IMR-90 (cell line): ENCODE data around the gene SINHCAF. TPM values are rescaled to one million over a fixed set of nuclear protein-coding genes. Genes with fewer than 3 reads are reported as not detected.

ENCODE experiments used
- ATAC-seq: fragments of 200-7000 bp; cut with Tn5 transposase; 2 replicates; pipeline ENCODE4 v1.9.1; 2020; ENCODE audit warnings: low read depth, mild to moderate bottlenecking, moderate library complexity
- BruUV-seq: library from RNA; stranded (reverse); fragments of 400-500 nt; replicated peaks from 2 replicates; lab custom pipeline; 2021; lab: Mats Ljungman, UMichigan
- CTCF ChIA-PET: fragments of 300-600 bp; formaldehyde crosslinking; extraction: SDS; loops from one replicate; lab custom pipeline; 2021; ENCODE audit warnings: antibody characterized with exemption; lab: Yijun Ruan, JAX
- POLR2A ChIA-PET: fragments of 300-600 bp; sonication (Branson Sonifier 250); formaldehyde crosslinking; loops from one replicate; lab custom pipeline; 2022; ENCODE audit warnings: antibody characterized with exemption; ENCODE audit not compliant: unreplicated experiment; lab: Charles Lee
- DNase-seq: peaks from one replicate; pipeline ENCODE4 v3.0.0; 2013
- H2AFZ ChIP-seq: replicated peaks from 2 replicates; pipeline ENCODE3; 2013; ENCODE audit warnings: low read length, mild to moderate bottlenecking; ENCODE audit not compliant: poor library complexity
- H2AK5ac ChIP-seq: 2 replicates; pipeline ENCODE4 v1.6.1; 2013; ENCODE audit warnings: low read depth, low read length, inconsistent platforms
- H2AK9ac ChIP-seq: replicated peaks from 2 replicates; pipeline ENCODE3; 2013; ENCODE audit warnings: mild to moderate bottlenecking, low read depth, low read length, moderate library complexity; ENCODE audit not compliant: poor library complexity
- H2BK120ac ChIP-seq: 2 replicates; pipeline ENCODE4 v1.6.1; 2013; ENCODE audit warnings: low read depth, low read length, inconsistent platforms
- H2BK15ac ChIP-seq: 3 replicates; pipeline ENCODE4 v1.6.1; 2013; ENCODE audit warnings: low read depth, low read length, inconsistent platforms
- H2BK20ac ChIP-seq: 2 replicates; pipeline ENCODE4 v1.6.1; 2013; ENCODE audit warnings: low read depth, mild to moderate bottlenecking, inconsistent platforms, low read length, moderate library complexity
- H2BK5ac ChIP-seq: 2 replicates; pipeline ENCODE4 v1.6.1; 2013; ENCODE audit warnings: mild to moderate bottlenecking, low read depth, low read length, inconsistent platforms; ENCODE audit not compliant: poor library complexity, severe bottlenecking
- H3K14ac ChIP-seq: replicated peaks from 2 replicates; pipeline ENCODE4 v1.6.1; 2013; ENCODE audit warnings: low read depth, low read length, inconsistent platforms
- H3K18ac ChIP-seq: 2 replicates; pipeline ENCODE4 v1.6.1; 2013; ENCODE audit warnings: low read depth, low read length, control low read depth
- H3K23ac ChIP-seq: 2 replicates; pipeline ENCODE4 v1.6.1; 2013; ENCODE audit warnings: low read depth, low read length, inconsistent platforms
- H3K27ac ChIP-seq: 2 replicates; pipeline ENCODE4 v1.5.1; 2013; ENCODE audit warnings: mild to moderate bottlenecking, control low read depth, low read length; ENCODE audit not compliant: insufficient read depth
- H3K27me3 ChIP-seq: 2 replicates; pipeline ENCODE4 v1.6.1; 2013; ENCODE audit warnings: low read length; ENCODE audit not compliant: control insufficient read depth, insufficient read depth
- H3K36me3 ChIP-seq: 2 replicates; pipeline ENCODE4 v1.6.1; 2013; ENCODE audit warnings: low read length, mixed read lengths; ENCODE audit not compliant: control insufficient read depth, insufficient read depth
- H3K4ac ChIP-seq: 2 replicates; pipeline ENCODE4 v1.6.1; 2013; ENCODE audit warnings: low read depth, low read length, inconsistent platforms
- H3K4me1 ChIP-seq: 2 replicates; pipeline ENCODE4 v1.6.1; 2013; ENCODE audit warnings: low read length, mixed read lengths; ENCODE audit not compliant: control insufficient read depth, insufficient read depth
- H3K4me2 ChIP-seq: 2 replicates; pipeline ENCODE4 v1.6.1; 2013; ENCODE audit warnings: low read depth, mild to moderate bottlenecking, control low read depth, low read length, moderate library complexity
- H3K4me3 ChIP-seq: 2 replicates; pipeline ENCODE4 v1.5.1; 2013; ENCODE audit warnings: low read depth, mild to moderate bottlenecking, control low read depth, low read length, moderate library complexity; ENCODE audit not compliant: insufficient read depth
- H3K56ac ChIP-seq: 2 replicates; pipeline ENCODE4 v1.6.1; 2013; ENCODE audit warnings: low read length, inconsistent platforms; ENCODE audit not compliant: insufficient read depth; ENCODE audit errors: extremely low read depth
- H3K79me1 ChIP-seq, 2 experiments: 2 replicates each; pipeline ENCODE4 v1.6.1; 2013; ENCODE audit warnings: low read length in 2 of 2, inconsistent platforms in 1 of 2, low read depth in 1 of 2
- H3K9ac ChIP-seq: 2 replicates; pipeline ENCODE4 v1.6.1; 2013; ENCODE audit warnings: low read depth, low read length, control low read depth
- H3K9me1 ChIP-seq: 2 replicates; pipeline ENCODE4 v1.6.1; 2013; ENCODE audit warnings: low read length, inconsistent platforms; ENCODE audit not compliant: insufficient read depth
- H3K9me3 ChIP-seq: 2 replicates; pipeline ENCODE4 v1.6.1; 2013; ENCODE audit warnings: low read length; ENCODE audit not compliant: control insufficient read depth, insufficient read depth
- H4K20me1 ChIP-seq: 2 replicates; pipeline ENCODE4 v1.6.1; 2013; ENCODE audit warnings: low read length, inconsistent platforms; ENCODE audit not compliant: insufficient read depth
- H4K5ac ChIP-seq: 2 replicates; pipeline ENCODE4 v1.6.1; 2013; ENCODE audit warnings: mild to moderate bottlenecking, low read depth, low read length, control low read depth
- H4K8ac ChIP-seq, 2 experiments: 2 replicates each; pipeline ENCODE4 v1.6.1; 2013; ENCODE audit warnings: low read depth in 2 of 2, low read length in 2 of 2, control low read depth in 1 of 2, inconsistent platforms in 1 of 2
- H4K91ac ChIP-seq: 2 replicates; pipeline ENCODE4 v1.6.1; 2013; ENCODE audit warnings: low read depth, low read length, inconsistent platforms; ENCODE audit not compliant: insufficient read depth
- BHLHE40 ChIP-seq: fragments of 150-350 bp; IDR thresholded peaks from 2 replicates; pipeline ENCODE4 v1.6.1; 2016; ENCODE audit warnings: mild to moderate bottlenecking, low read depth, low read length
- CEBPB ChIP-seq: IDR thresholded peaks from 2 replicates; pipeline ENCODE4 v1.6.1; 2012; ENCODE audit warnings: low read depth, low read length, improper control_type of control experiment
- CHD1 ChIP-seq: IDR thresholded peaks from 2 replicates; pipeline ENCODE4 v1.6.1; 2012; ENCODE audit warnings: low read depth, low read length, improper control_type of control experiment
- FOS ChIP-seq: fragments of 150-350 bp; IDR thresholded peaks from 2 replicates; pipeline ENCODE4 v1.6.1; 2016; ENCODE audit warnings: low read depth, low read length
- RFX5 ChIP-seq: IDR thresholded peaks from 2 replicates; pipeline ENCODE4 v1.8.0; 2012; ENCODE audit warnings: low read depth, mild to moderate bottlenecking, low read length, moderate library complexity
- USF2 ChIP-seq: fragments of 150-350 bp; IDR thresholded peaks from 2 replicates; pipeline ENCODE4 v1.6.1; 2017; ENCODE audit warnings: mild to moderate bottlenecking, antibody characterized with exemption, low read length, low read depth
- WGBS, 2 experiments: methylation state at CpG; one replicate each; pipeline versions ENCODE4 v1.1.5 to v1.1.7; 2013; ENCODE audit warnings: missing lambda C conversion rate in 2 of 2; ENCODE audit not compliant: insufficient read length in 1 of 2; ENCODE audit errors: extremely low coverage in 2 of 2; 5-methylcytosine and 5-hydroxymethylcytosine counted together
- dilution Hi-C: fragments of 300-500 bp; cut with HindIII; formaldehyde crosslinking; loops from one replicate; pipeline ENCODE4 v1.14.3; 2018; ENCODE audit warnings: low sequenced_read_pairs; ENCODE audit not compliant: unreplicated experiment
- in situ Hi-C: fragments of 300-500 bp; cut with MboI; formaldehyde crosslinking; loops from 3 replicates; pipeline ENCODE4 v1.14.3; 2019; ENCODE audit warnings: low sequenced_read_pairs, inconsistent platforms, mixed read lengths
- intact Hi-C: fragments of 100-400 bp; cut with micrococcal nuclease; formaldehyde crosslinking; loops from 2 replicates; pipeline ENCODE4 v1.10.0; 2022
- polyA plus RNA-seq, 3 experiments: library from polyadenylated mRNA; depleted of rRNA; stranded (reverse); fragments of >200 nt; gene quantifications; 2 replicates each; pipeline ENCODE4 v1.2.3, GENCODE V29; 2012; ENCODE audit warnings: low replicate concordance in 1 of 3
- total RNA-seq: library from RNA; depleted of rRNA; stranded (reverse); fragments of >200 nt; gene quantifications from 2 replicates; pipeline ENCODE4 v1.2.3, GENCODE V29; 2012
- TF ChIP-seq, protein P1 (sequence below): conservative IDR thresholded peaks from 2 replicates; pipeline ENCODE4 v1.5.1; 2012; ENCODE audit warnings: mild to moderate bottlenecking, low read depth, low read length, improper control_type of control experiment

SINHCAF gene
- total and polyA plus RNA-seq, 2 of the 4 experiments (the other 2 are of a cell fraction), result 21.6 to 30.8 TPM

DNA sequence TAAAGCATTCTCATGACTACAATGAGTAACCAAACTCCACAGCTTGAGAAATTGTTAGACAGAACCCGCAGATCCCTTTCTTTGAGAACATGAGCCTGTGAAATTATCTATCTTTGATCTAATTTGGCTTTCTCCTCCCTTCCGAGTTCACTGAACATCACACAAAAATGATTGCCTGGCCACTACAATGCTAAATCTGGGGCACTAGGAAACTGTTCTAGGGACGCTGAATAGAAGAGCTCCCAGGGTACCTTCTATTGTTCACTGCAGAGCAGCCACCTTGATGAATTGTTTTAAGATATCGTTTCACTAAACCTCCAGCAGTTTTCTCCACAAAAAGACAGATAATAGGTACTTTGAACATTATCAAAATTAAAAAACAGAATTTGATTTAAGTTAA, 47.5 kb downstream of the SINHCAF start:
- Histone ChIP-seq H2BK15ac (no peak overlapping the region), H2BK120ac (no peak overlapping the region), H3K27me3 (no peaks in the 10 kb centered on the region), H3K23ac (no peak overlapping the region), H3K36me3 (peaks cover 4% of the 10 kb centered on the region; the same call in 1 of the 2 replicates), H3K9ac (no peak overlapping the region), H3K79me1 (no peaks in the 10 kb centered on the region), H3K4me3 (no peak overlapping the region), H2AFZ (no peak overlapping the region), H3K4me2 (no peak overlapping the region), H2AK5ac (no peak overlapping the region), H4K8ac (no peak overlapping the region), H4K20me1 (no peaks in the 10 kb centered on the region), H2BK5ac (no peak overlapping the region), H3K18ac (no peak overlapping the region), H3K14ac (no peak overlapping the region), H2AK9ac (no peak overlapping the region), H3K56ac (no peak overlapping the region), H3K9me1 (peaks cover 3% of the 10 kb centered on the region; the same call in 1 of the 2 replicates), H4K91ac (no peak overlapping the region), H4K5ac (no peak overlapping the region), H2BK20ac (no peak overlapping the region), H3K4me1 (no peaks in the 10 kb centered on the region), H3K4ac (no peak overlapping the region), H3K9me3 (no peaks in the 10 kb centered on the region), H3K27ac (no peak overlapping the region)
- dilution Hi-C loops, result no loop called here
- ATAC-seq, result no peak
- 83% methylated on average over 1 of the region's 4 CpGs; no CpG with 5 or more reads in 1 of the 2 experiments for WGBS, 2 experiments
- ChIA-PET CTCF (no interaction called here), POLR2A (no interaction called here)
- intact Hi-C loops, result loop anchor here (10.0 kb wide), 1 partner anchor 434 kb away; no protein-coding TSS in a partner anchor
- no peak for DNase-seq
- BruUV-seq, result no TSS peak
- in situ Hi-C loops, result no loop called here
- TF ChIP-seq FOS, result no peak
- no peak for TF ChIP-seq USF2
- no peak for TF ChIP-seq RFX5
- TF ChIP-seq, protein P1, sequence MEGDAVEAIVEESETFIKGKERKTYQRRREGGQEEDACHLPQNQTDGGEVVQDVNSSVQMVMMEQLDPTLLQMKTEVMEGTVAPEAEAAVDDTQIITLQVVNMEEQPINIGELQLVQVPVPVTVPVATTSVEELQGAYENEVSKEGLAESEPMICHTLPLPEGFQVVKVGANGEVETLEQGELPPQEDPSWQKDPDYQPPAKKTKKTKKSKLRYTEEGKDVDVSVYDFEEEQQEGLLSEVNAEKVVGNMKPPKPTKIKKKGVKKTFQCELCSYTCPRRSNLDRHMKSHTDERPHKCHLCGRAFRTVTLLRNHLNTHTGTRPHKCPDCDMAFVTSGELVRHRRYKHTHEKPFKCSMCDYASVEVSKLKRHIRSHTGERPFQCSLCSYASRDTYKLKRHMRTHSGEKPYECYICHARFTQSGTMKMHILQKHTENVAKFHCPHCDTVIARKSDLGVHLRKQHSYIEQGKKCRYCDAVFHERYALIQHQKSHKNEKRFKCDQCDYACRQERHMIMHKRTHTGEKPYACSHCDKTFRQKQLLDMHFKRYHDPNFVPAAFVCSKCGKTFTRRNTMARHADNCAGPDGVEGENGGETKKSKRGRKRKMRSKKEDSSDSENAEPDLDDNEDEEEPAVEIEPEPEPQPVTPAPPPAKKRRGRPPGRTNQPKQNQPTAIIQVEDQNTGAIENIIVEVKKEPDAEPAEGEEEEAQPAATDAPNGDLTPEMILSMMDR, result no peak
- TF ChIP-seq BHLHE40, result no peak
- TF ChIP-seq CEBPB, result no peak
- TF ChIP-seq CHD1, result no peak
